Measurements from ENCODE around the gene MLLT10. TPM values are rescaled to one million over a fixed set of nuclear protein-coding genes. Genes with fewer than 3 reads are reported as not detected.

The MLLT10 gene
- total and polyA plus RNA-seq, 9 of the 15 experiments (the other 6 are each of a cell fraction or from before 2014, with no cell fraction given) = 18.8 to 81.4 (median 64.2) TPM

DNA sequence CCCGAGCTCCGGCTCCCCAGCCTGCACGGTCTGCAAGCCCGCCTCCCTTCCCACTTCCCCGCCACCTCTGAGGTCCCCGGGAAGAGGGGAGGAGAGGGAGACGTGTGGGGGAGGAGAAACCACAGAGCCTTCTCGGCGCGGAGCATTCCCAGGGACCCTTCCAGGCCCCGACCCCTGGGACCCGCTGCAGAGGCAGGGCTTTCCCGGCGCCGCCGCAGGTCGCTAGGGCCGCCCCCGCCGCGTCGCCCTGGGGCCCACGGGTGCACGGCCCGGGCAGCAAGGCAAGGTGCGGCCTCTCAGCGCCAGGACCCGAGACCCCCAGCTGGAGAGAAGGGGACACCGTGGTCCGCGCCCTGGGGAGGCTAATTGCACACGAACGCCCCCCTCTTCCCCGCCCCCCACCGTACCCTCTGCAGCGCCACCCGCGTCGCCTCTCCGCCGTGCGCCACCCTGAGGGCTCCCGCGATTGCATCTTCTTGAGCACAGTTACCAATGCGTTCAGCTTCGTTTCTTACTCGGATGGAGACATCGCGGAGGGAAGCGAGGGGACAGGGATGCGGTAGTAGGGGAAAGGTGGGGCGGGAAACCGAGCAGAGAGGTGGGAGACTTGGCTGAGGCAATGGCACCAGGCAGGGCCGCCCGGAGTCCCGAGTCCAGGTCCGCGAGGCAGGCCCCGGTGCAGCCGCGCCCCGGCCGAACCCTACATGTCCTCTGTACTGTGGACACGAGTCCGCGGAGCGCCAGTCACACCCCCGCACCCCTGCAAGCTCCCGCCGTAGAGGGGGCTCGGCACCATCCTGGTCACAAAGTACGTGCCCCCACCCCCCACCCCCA is 37.5 kb upstream of the MLLT10 start (continued):
- TF ChIP-seq STAT6 (CRISPR knock-in tag; IDR thresholded peaks at IDR 0.05) (no peak), TEAD2 (tag; IDR thresholded peaks at IDR 0.05) (no peak), FOXO4 (CRISPR knock-in tag; IDR thresholded peaks at IDR 0.05) (no peak), MBD2 (IDR thresholded peaks at IDR 0.05; ENCODE audit: borderline replicate concordance, low read depth) (no peak; the same call in 1 of the 2 replicates), CBX8 (IDR thresholded peaks at IDR 0.05; ENCODE audit: borderline replicate concordance, extremely low read depth, low read depth, low read length, poor library complexity, severe bottlenecking) (no peak), E2F8 (IDR thresholded peaks at IDR 0.05; ENCODE audit: low read depth, partially characterized antibody) (no peak), VEZF1 (CRISPR knock-in tag; IDR thresholded peaks at IDR 0.05) (peak; percentile 48), CBX1 (IDR thresholded peaks at IDR 0.05; ENCODE audit: low read depth) (no peak), TCF3 (CRISPR knock-in tag; IDR thresholded peaks at IDR 0.05) (no peak), ZFP91 (CRISPR knock-in tag; IDR thresholded peaks at IDR 0.05) (peak; percentile 17; the same call in 1 of the 2 replicates), KAT2B (IDR thresholded peaks at IDR 0.05; ENCODE audit: low read depth, low read length) (no peak), FOSL1 (tag; conservative IDR thresholded peaks at IDR 0.05) (no peak), ZNF830 (CRISPR knock-in tag; IDR thresholded peaks at IDR 0.05) (no peak)
- TF ChIP-seq, protein P1, sequence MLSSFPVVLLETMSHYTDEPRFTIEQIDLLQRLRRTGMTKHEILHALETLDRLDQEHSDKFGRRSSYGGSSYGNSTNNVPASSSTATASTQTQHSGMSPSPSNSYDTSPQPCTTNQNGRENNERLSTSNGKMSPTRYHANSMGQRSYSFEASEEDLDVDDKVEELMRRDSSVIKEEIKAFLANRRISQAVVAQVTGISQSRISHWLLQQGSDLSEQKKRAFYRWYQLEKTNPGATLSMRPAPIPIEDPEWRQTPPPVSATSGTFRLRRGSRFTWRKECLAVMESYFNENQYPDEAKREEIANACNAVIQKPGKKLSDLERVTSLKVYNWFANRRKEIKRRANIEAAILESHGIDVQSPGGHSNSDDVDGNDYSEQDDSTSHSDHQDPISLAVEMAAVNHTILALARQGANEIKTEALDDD (IDR thresholded peaks at IDR 0.05) = no peak
